Suprapubic skin (tissue), 3 donors: Measurements from ENCODE around the gene CELF4.

Experiments
- POLR2A ChIP-seq, 2 donors: fragments of 450-650 bp; IDR thresholded peaks; one replicate each; pipeline ENCODE4 v1.6.1; 2017; ENCODE audit warnings: antibody characterized with exemption in 2 of 2, mild to moderate bottlenecking in 2 of 2, moderate library complexity in 2 of 2
- TF ChIP-seq, protein P1 (sequence below), 2 donors: fragments of 200-600 bp in 1 of 2; fragments of 450-650 bp in 1 of 2; sonication (generic) in 1 of 2; IDR thresholded peaks; one replicate each; pipeline ENCODE4 v1.5.1; 2016 to 2019; ENCODE audit warnings: antibody characterized with exemption in 2 of 2, mild to moderate bottlenecking in 1 of 2, moderate library complexity in 1 of 2

DNA sequence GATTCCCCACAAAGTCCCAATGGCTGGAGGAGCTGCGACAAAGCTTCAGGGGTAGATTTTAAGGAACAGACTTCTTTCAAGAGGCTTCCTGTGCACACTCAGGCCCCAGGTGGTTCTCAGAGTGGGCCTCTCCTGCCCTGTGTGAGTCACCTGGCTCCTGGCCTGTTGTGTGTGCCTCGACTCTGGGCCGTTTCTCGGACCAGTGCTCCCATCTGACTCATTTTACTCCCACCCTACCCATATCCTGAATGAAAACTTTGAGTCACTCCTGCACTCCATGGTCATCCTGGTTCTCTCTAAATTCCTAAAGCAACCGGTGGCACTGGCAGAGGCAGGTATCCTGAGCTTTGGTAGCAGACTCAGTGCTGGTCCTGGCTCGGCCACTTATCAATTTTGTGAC lies 84.1 kb downstream of the CELF4 start:
- no peak for TF ChIP-seq POLR2A (IDR thresholded peaks at IDR 0.05)
- TF ChIP-seq, protein P1, sequence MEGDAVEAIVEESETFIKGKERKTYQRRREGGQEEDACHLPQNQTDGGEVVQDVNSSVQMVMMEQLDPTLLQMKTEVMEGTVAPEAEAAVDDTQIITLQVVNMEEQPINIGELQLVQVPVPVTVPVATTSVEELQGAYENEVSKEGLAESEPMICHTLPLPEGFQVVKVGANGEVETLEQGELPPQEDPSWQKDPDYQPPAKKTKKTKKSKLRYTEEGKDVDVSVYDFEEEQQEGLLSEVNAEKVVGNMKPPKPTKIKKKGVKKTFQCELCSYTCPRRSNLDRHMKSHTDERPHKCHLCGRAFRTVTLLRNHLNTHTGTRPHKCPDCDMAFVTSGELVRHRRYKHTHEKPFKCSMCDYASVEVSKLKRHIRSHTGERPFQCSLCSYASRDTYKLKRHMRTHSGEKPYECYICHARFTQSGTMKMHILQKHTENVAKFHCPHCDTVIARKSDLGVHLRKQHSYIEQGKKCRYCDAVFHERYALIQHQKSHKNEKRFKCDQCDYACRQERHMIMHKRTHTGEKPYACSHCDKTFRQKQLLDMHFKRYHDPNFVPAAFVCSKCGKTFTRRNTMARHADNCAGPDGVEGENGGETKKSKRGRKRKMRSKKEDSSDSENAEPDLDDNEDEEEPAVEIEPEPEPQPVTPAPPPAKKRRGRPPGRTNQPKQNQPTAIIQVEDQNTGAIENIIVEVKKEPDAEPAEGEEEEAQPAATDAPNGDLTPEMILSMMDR (IDR thresholded peaks at IDR 0.05): no peak
